MM.1S (cell line): ENCODE data around the gene BGN.

ENCODE experiments used
- DNase-seq: peaks from one replicate; pipeline ENCODE4 v3.0.0-alpha.2; 2015
- H2AFZ ChIP-seq: fragments of 300-600 bp; sonication (generic); 2 replicates; pipeline ENCODE4 v1.6.0; 2016; ENCODE audit warnings: antibody characterized with exemption, low read length
- H3F3A ChIP-seq: fragments of 300-600 bp; sonication (generic); 2 replicates; pipeline ENCODE4 v1.6.1; 2016; ENCODE audit warnings: mild to moderate bottlenecking, antibody characterized with exemption, low read length, moderate library complexity, mixed read lengths; ENCODE audit not compliant: insufficient read depth
- H3K27ac ChIP-seq: fragments of 300-600 bp; sonication (generic); 2 replicates; pipeline ENCODE4 v1.5.1; 2016; ENCODE audit warnings: mild to moderate bottlenecking, low read length
- H3K27me3 ChIP-seq: fragments of 300-600 bp; sonication (generic); replicated peaks from 2 replicates; pipeline ENCODE4 v1.6.0; 2016; ENCODE audit warnings: low read length; ENCODE audit not compliant: insufficient read depth
- H3K36me3 ChIP-seq: fragments of 300-600 bp; sonication (generic); replicated peaks from 2 replicates; pipeline ENCODE4 v1.6.1; 2016; ENCODE audit warnings: mild to moderate bottlenecking, low read length, mixed read lengths; ENCODE audit not compliant: insufficient read depth
- H3K4me1 ChIP-seq: fragments of 300-600 bp; sonication (generic); 2 replicates; pipeline ENCODE4 v1.6.1; 2016; ENCODE audit warnings: low read length, mixed read lengths
- H3K4me2 ChIP-seq: fragments of 300-600 bp; sonication (generic); 2 replicates; pipeline ENCODE4 v1.6.0; 2016; ENCODE audit warnings: low read depth, low read length
- H3K4me3 ChIP-seq: fragments of 300-600 bp; sonication (generic); 2 replicates; pipeline ENCODE4 v1.5.1; 2016; ENCODE audit warnings: low read length, mixed read lengths
- H3K79me2 ChIP-seq: fragments of 300-600 bp; sonication (generic); 2 replicates; pipeline ENCODE4 v1.6.1; 2016; ENCODE audit warnings: mixed run types, low read length, mixed read lengths
- H3K9ac ChIP-seq: fragments of 300-600 bp; sonication (generic); 2 replicates; pipeline ENCODE4 v1.6.1; 2016; ENCODE audit warnings: low read length, mixed read lengths
- H3K9me2 ChIP-seq: fragments of 300-600 bp; sonication (generic); replicated peaks from 2 replicates; pipeline ENCODE4 v1.6.1; 2016; ENCODE audit warnings: mild to moderate bottlenecking, low read length, mixed read lengths; ENCODE audit not compliant: insufficient read depth
- H3K9me3 ChIP-seq: fragments of 300-600 bp; sonication (generic); replicated peaks from 2 replicates; pipeline ENCODE4 v1.6.1; 2016; ENCODE audit warnings: mild to moderate bottlenecking, low read length, mixed read lengths; ENCODE audit not compliant: insufficient read depth
- H4K20me1 ChIP-seq: fragments of 300-600 bp; sonication (generic); 2 replicates; pipeline ENCODE4 v1.6.1; 2016; ENCODE audit warnings: mild to moderate bottlenecking, low read length, moderate library complexity, mixed read lengths; ENCODE audit not compliant: insufficient read depth
- CTCF ChIP-seq: fragments of 300-600 bp; sonication (generic); IDR thresholded peaks from 2 replicates; pipeline ENCODE4 v1.5.1; 2016; ENCODE audit warnings: antibody characterized with exemption, low read length, mixed read lengths
- EZH2 ChIP-seq: fragments of 300-600 bp; sonication (generic); optimal IDR thresholded peaks from 2 replicates; pipeline ENCODE3; 2017; ENCODE audit warnings: low read depth, mild to moderate bottlenecking, antibody characterized with exemption, low read length, mixed read lengths
- EZH2phosphoT487 ChIP-seq: fragments of 300-600 bp; sonication (generic); IDR thresholded peaks from 2 replicates; pipeline ENCODE4 v1.6.1; 2018; ENCODE audit warnings: antibody characterized with exemption, low read length

Gene BGN

GRCh38 chrX:153487590-153488071 is 7.1 kb upstream of the BGN start:
- no peaks in the 10 kb centered on the region for H3K9me2 ChIP-seq
- H3K27me3 ChIP-seq, result peaks cover 72% of the 10 kb centered on the region
- no peaks in the 10 kb centered on the region for H3K79me2 ChIP-seq
- H3F3A ChIP-seq, result no peaks in the 10 kb centered on the region
- H3K9ac ChIP-seq, result no peak overlapping the region
- no peak overlapping the region for H3K4me3 ChIP-seq
- H3K36me3 ChIP-seq, result no peaks in the 10 kb centered on the region
- TF ChIP-seq EZH2, result no peak
- no peak for TF ChIP-seq EZH2phosphoT487
- no peak for TF ChIP-seq CTCF
- no peaks in the 10 kb centered on the region for H3K4me1 ChIP-seq
- no peaks in the 10 kb centered on the region for H3K9me3 ChIP-seq
- no peak overlapping the region for H3K4me2 ChIP-seq
- H3K27ac ChIP-seq, result no peak overlapping the region
- H2AFZ ChIP-seq, result no peak overlapping the region
- DNase-seq, result no peak
- H4K20me1 ChIP-seq, result no peaks in the 10 kb centered on the region

- Histone ChIP-seq H3K4me2 (no peak overlapping the region), H4K20me1 (no peaks in the 10 kb centered on the region), H3K27me3 (peaks cover 77% of the 10 kb centered on the region), H3K4me1 (no peaks in the 10 kb centered on the region), H3K36me3 (no peaks in the 10 kb centered on the region), H3K9ac (no peak overlapping the region), H3K9me3 (no peaks in the 10 kb centered on the region), H3K4me3 (no peak overlapping the region), H3F3A (no peaks in the 10 kb centered on the region), H3K9me2 (no peaks in the 10 kb centered on the region), H2AFZ (no peak overlapping the region), H3K79me2 (no peaks in the 10 kb centered on the region), H3K27ac (no peak overlapping the region)
- TF ChIP-seq EZH2phosphoT487 (no peak), CTCF (no peak), EZH2 (no peak)
- DNase-seq, result no peak
Observed at GRCh38 chrX:153488231-153488914, 6.4 kb upstream of the BGN start.

GRCh38 chrX:153490217-153490930 is 4.4 kb upstream of the BGN start:
- H3K9ac ChIP-seq, result no peak overlapping the region
- no peaks in the 10 kb centered on the region for H3K36me3 ChIP-seq
- no peaks in the 10 kb centered on the region for H3K9me2 ChIP-seq
- no peaks in the 10 kb centered on the region for H3K79me2 ChIP-seq
- DNase-seq, result no peak
- H2AFZ ChIP-seq, result no peak overlapping the region
- no peaks in the 10 kb centered on the region for H3K4me1 ChIP-seq
- no peak overlapping the region for H3K4me2 ChIP-seq
- H3F3A ChIP-seq, result no peaks in the 10 kb centered on the region
- peaks cover 69% of the 10 kb centered on the region for H3K27me3 ChIP-seq
- TF ChIP-seq CTCF (no peak), EZH2phosphoT487 (no peak), EZH2 (no peak)
- no peaks in the 10 kb centered on the region for H3K9me3 ChIP-seq
- no peak overlapping the region for H3K27ac ChIP-seq
- no peak overlapping the region for H3K4me3 ChIP-seq
- no peaks in the 10 kb centered on the region for H4K20me1 ChIP-seq
